Activated naive CD4-positive, alpha-beta T cell treated with anti-CD3 and anti-CD28 coated beads, Interleukin-2, amount 50 U/mL, for 24 hours (primary cell): Measurements from ENCODE around the gene GGA2.
"Not testable (repeated sequence)": the region's sequence is repeated elsewhere in the genome, so short reads cannot be mapped to it uniquely, and the experiment has no call there.

Experiments
- H3K27ac Mint-ChIP-seq: one replicate; pipeline ENCODE4 v1.8.0; 2021; ENCODE audit warnings: mild to moderate bottlenecking, mixed read lengths
- H3K27me3 Mint-ChIP-seq: one replicate; pipeline ENCODE4 v1.8.0; 2021; ENCODE audit warnings: mixed read lengths
- H3K36me3 Mint-ChIP-seq: one replicate; pipeline ENCODE4 v1.8.0; 2021; ENCODE audit warnings: mixed read lengths
- H3K4me1 Mint-ChIP-seq: one replicate; pipeline ENCODE4 v1.8.0; 2021; ENCODE audit warnings: mixed read lengths
- H3K4me3 Mint-ChIP-seq: one replicate; pipeline ENCODE4 v1.8.0; 2021; ENCODE audit warnings: mild to moderate bottlenecking, mixed read lengths
- H3K9me3 Mint-ChIP-seq: one replicate; pipeline ENCODE4 v1.8.0; 2021; ENCODE audit warnings: mixed read lengths

The GGA2 gene

GRCh38 chr16:23510164-23510914, at the start of gene GGA2:
Gene GGA2 (minus strand): TSS chr16:23510494. CDS start chr16:23510411, 83 bp downstream.
- Mint-ChIP-seq H3K27me3 (no peaks in the 10 kb centered on the region), H3K9me3 (no peaks in the 10 kb centered on the region), H3K36me3 (peaks cover 4% of the 10 kb centered on the region), H3K4me1 (peaks cover 49% of the 10 kb centered on the region), H3K27ac (peak within 1 kb of the TSS; percentile 86), H3K4me3 (peak within 1 kb of the TSS; percentile 91)

DNA sequence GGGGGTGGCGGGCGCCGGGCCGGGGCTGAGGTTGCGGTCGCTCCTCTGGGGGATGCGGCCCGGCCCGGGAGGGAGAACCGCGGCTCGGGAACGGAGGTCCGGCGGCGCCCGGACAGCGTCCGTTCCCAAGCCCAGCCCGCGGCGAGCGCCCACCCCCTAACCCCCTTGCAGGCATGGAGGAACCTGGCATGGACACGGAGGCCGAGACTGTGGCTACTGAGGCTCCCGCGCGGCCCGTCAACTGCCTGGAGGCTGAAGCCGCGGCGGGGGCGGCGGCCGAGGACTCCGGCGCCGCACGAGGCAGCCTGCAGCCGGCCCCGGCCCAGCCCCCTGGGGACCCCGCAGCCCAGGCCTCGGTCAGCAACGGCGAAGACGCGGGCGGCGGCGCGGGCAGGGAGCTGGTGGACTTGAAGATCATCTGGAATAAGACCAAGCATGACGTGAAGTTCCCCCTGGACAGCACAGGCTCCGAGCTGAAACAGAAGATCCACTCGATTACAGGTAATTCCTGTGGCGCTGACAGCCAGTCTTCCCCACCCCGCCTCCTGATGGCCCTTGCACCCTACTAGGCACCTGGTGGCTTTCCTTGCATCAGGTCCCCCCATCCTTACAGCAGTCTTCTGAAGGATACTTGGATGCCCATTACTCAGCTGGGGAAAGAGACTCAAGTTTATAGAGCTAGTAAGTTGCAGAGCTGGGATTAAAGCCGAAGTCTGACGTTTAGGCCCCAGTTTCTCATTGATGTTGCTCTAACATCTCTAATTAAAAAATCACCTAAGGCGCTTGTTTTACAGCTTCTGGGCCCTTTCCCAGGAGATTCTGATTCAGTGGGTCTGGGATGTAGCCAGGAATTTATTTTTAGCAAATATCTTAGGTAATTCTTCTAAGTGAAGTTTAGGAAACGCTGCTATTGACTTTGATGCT, 47.7 kb upstream of the GGA2 start:
- peaks cover 8% of the 10 kb centered on the region for H3K36me3 Mint-ChIP-seq
- H3K27ac Mint-ChIP-seq = peak overlapping the region; percentile 93
- H3K4me1 Mint-ChIP-seq = peaks cover 41% of the 10 kb centered on the region

DNA sequence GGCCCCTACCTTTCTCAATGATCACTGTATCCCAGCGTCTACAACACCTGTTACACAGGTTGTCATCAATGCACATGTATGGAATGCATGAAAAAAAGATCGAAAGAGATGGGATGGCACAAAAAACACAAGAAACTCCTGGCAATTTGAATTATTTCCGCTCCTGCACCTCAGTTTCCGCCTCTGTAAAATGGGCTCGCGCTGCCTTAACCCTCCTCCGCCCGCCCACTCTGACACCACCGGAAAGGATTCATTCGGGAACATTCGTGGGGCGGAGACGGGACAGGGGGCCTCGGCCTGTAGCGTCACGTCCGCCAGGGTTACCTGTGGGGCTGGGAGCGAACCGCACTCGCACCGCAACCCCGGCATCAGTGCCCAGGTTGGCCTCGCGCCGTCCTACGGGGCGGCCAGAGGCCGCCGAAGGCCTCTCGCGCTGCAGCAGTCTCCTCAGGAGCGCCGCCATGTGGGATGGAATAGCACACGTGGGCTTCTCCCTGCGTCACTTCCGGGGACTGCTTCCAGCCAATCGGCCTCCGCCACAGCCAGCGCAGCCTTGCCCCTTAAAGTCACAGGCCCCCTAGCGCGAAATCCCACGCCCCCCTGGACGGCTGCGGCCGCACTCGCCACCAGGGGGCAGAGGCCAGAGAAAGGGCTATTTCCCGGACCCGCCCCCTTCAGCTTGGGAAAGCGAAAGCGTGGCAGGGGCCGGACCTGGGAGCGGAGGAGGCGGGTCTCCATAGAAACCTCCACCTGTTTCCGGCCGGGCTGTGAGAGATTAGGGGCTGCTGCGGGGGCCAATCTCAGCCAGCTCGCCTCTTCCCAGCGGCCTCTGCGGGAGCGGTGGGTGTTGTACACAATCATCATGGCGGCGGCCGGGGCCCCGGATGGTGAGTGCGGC, 46.8 kb upstream of the GGA2 start, which contains the start of the genes EARS2 and UBFD1:
Gene EARS2 (minus strand): TSS at position 470 of the 898 bp plus-strand sequence. CDS start 7 bp downstream, at position 463.
Gene UBFD1 (plus strand): TSS at position 847 of the 898 bp plus-strand sequence. CDS start 16 bp downstream, at position 863.
- Mint-ChIP-seq H3K4me3 (peak within 1 kb of the TSS; percentile 96), H3K27me3 (no peaks in the 10 kb centered on the region), H3K4me1 (peaks cover 41% of the 10 kb centered on the region), H3K36me3 (peaks cover 4% of the 10 kb centered on the region), H3K9me3 (no peaks in the 10 kb centered on the region), H3K27ac (peak within 1 kb of the TSS; percentile 93)

More for the DNA sequence above, 47.7 kb upstream of the GGA2 start:
- Mint-ChIP-seq H3K9me3 (no peaks in the 10 kb centered on the region), H3K4me3 (peak overlapping the region; percentile 96), H3K27me3 (no peaks in the 10 kb centered on the region)

- Mint-ChIP-seq H3K27ac (peak overlapping the region; percentile 75), H3K4me3 (no peak overlapping the region), H3K4me1 (peaks cover 28% of the 10 kb centered on the region), H3K9me3 (no peaks in the 10 kb centered on the region), H3K36me3 (peaks cover 6% of the 10 kb centered on the region), H3K27me3 (no peaks in the 10 kb centered on the region)
Measured at GRCh38 chr16:23554536-23554935, 44.2 kb upstream of the GGA2 start.

- Mint-ChIP-seq H3K9me3 (no peaks in the 10 kb centered on the region), H3K4me1 (peaks cover 16% of the 10 kb centered on the region), H3K27ac (no peak overlapping the region), H3K36me3 (peaks cover 10% of the 10 kb centered on the region), H3K4me3 (no peak overlapping the region), H3K27me3 (no peaks in the 10 kb centered on the region)
Measured at GRCh38 chr16:23552161-23552560, 41.9 kb upstream of the GGA2 start.

DNA sequence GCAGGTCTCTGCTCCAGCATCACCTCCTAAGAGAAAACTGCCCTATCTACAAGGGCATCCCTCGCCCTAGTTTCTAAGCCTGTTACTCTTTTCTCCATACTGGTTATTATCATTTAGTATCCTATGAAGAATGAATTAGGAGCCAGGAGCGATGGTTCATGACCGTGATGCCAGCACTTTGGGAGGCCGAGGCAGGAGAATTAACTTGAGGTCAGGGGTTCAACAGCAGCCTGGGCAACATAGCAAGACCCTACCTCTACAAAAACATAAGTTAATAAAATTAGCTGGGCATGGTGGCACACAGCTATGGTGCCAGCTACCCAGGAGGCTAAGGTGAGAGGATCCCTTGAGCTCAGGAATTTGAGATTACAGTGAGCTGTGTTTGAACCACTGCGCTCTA, 39.6 kb upstream of the GGA2 start:
- H3K27me3 Mint-ChIP-seq = no peaks in the 10 kb centered on the region
- no peak overlapping the region for H3K27ac Mint-ChIP-seq
- H3K9me3 Mint-ChIP-seq = no peaks in the 10 kb centered on the region
- H3K4me3 Mint-ChIP-seq = no peak overlapping the region
- peaks cover 8% of the 10 kb centered on the region for H3K4me1 Mint-ChIP-seq
- peaks cover 11% of the 10 kb centered on the region for H3K36me3 Mint-ChIP-seq

- H3K4me3 Mint-ChIP-seq = no peak overlapping the region
- peaks cover 10% of the 10 kb centered on the region for H3K36me3 Mint-ChIP-seq
Measured at GRCh38 chr16:23544436-23544835, 34.1 kb upstream of the GGA2 start.

GRCh38 chr16:23540817-23541178, 30.5 kb upstream of the GGA2 start:
- H3K9me3 Mint-ChIP-seq, H3K36me3 Mint-ChIP-seq, H3K4me1 Mint-ChIP-seq, H3K27me3 Mint-ChIP-seq, H3K4me3 Mint-ChIP-seq, H3K27ac Mint-ChIP-seq: not testable (repeated sequence)

More at GRCh38 chr16:23544436-23544835, 34.1 kb upstream of the GGA2 start:
- H3K9me3 Mint-ChIP-seq = no peaks in the 10 kb centered on the region
- no peak overlapping the region for H3K27ac Mint-ChIP-seq
- no peaks in the 10 kb centered on the region for H3K4me1 Mint-ChIP-seq
- no peaks in the 10 kb centered on the region for H3K27me3 Mint-ChIP-seq

- no peaks in the 10 kb centered on the region for H3K4me1 Mint-ChIP-seq
- no peaks in the 10 kb centered on the region for H3K9me3 Mint-ChIP-seq
- H3K27me3 Mint-ChIP-seq = no peaks in the 10 kb centered on the region
- peaks cover 2% of the 10 kb centered on the region for H3K36me3 Mint-ChIP-seq
- H3K27ac Mint-ChIP-seq = no peak overlapping the region
- H3K4me3 Mint-ChIP-seq = no peak overlapping the region
Measured at GRCh38 chr16:23539984-23540816, 29.9 kb upstream of the GGA2 start.

- Mint-ChIP-seq H3K4me3 (no peak overlapping the region), H3K4me1 (no peaks in the 10 kb centered on the region), H3K36me3 (peaks cover 6% of the 10 kb centered on the region), H3K27me3 (no peaks in the 10 kb centered on the region), H3K9me3 (no peaks in the 10 kb centered on the region), H3K27ac (peak overlapping the region; percentile 23)
Measured at GRCh38 chr16:23538919-23539278, 28.6 kb upstream of the GGA2 start.

DNA sequence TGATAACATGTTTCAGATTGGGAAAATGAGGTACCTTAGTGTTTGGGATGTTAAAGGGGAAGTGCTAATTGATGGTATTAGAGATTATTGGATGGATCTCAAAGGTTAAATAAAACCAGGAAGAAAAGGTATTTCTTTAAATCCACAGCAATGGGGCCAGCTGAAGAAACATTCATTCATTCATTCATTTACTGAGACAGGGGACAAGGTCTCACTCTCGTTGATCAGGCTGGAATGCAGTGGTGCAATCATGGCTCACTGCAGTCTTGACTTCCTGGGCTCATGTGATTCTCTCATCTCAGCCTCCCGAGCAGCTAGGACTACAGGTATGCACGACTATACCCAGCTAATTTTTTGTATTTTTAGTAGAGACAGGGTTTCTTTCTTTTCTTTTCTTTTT, 27.1 kb upstream of the GGA2 start:
- H3K27ac Mint-ChIP-seq = no peak overlapping the region
- no peaks in the 10 kb centered on the region for H3K27me3 Mint-ChIP-seq
- H3K36me3 Mint-ChIP-seq = peaks cover 7% of the 10 kb centered on the region
- H3K4me1 Mint-ChIP-seq = no peaks in the 10 kb centered on the region
- no peaks in the 10 kb centered on the region for H3K9me3 Mint-ChIP-seq
- no peak overlapping the region for H3K4me3 Mint-ChIP-seq

GRCh38 chr16:23535901-23536300, 25.6 kb upstream of the GGA2 start:
- no peaks in the 10 kb centered on the region for H3K9me3 Mint-ChIP-seq
- no peaks in the 10 kb centered on the region for H3K27me3 Mint-ChIP-seq
- H3K4me1 Mint-ChIP-seq = no peaks in the 10 kb centered on the region
- peaks cover 5% of the 10 kb centered on the region for H3K36me3 Mint-ChIP-seq
- H3K27ac Mint-ChIP-seq = no peak overlapping the region
- H3K4me3 Mint-ChIP-seq = no peak overlapping the region

DNA sequence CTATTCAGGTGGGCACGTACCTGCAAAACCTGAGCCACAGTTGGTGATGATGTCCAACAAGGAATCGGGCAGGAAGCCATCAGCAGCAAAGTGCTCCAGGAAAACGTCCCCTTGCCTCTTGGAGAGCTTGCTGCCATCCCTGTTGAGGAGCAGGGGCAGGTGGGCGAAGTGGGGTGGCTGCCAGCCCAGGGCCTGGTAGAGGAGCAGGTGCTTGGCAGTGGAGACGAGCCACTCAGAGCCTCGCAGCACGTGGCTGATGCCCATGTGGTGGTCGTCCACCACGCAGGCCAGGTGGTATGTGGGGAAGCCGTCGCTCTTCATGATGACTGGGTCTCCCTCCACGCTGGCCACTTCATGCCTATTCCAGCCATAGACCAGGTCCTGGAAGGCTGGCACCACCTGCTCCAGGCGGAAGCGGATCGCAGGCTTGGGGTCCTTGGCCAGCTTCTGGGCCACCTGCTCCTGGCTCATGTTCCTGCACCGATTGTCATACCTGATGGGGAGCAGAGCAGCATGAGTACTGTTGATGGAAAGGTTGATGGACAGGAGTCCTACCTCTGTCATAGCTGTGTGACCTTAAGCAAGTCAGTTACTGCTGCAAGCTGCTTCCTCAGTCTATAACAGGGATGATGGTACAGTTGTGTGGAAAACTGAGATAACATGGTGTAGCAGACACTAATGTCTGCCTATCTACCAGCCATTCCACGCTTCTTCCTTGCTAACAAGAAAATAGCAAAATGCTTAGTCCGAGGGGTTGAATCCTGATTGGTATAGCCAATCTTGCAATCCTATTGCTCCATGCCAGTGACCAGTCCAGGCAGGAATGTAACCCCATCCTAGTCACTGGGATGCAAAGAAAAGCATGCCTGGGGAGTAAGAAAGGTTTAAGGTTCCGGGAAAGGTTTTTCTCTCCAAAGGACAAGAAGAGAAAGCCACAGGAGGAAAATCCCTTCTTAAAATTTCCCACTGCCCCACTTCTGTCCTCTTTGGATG, 24.9 kb upstream of the GGA2 start:
- Mint-ChIP-seq H3K27ac (no peak overlapping the region), H3K9me3 (no peaks in the 10 kb centered on the region), H3K4me1 (no peaks in the 10 kb centered on the region), H3K4me3 (no peak overlapping the region), H3K27me3 (no peaks in the 10 kb centered on the region), H3K36me3 (peaks cover 5% of the 10 kb centered on the region)
